ENCODE results near the gene GPR157.
"Not testable (repeated sequence)": the region's sequence is repeated elsewhere in the genome, so short reads cannot be mapped to it uniquely, and the experiment has no call there.

Gene GPR157

GRCh38 chr1:9146156-9146555, 17.3 kb upstream of the GPR157 start:
- DNase-seq (ENCODE audit: low read depth) = no peak

- DNase-seq (ENCODE audit: low read depth) = no peak
These were observed 16.8 kb upstream of the GPR157 start for GRCh38 chr1:9145714-9146113.

GRCh38 chr1:9145021-9145668, 16.2 kb upstream of the GPR157 start:
- peak; percentile 89 for DNase-seq (ENCODE audit: low read depth)

- DNase-seq (ENCODE audit: low read depth) = not testable (repeated sequence)
These were observed 15.6 kb upstream of the GPR157 start for GRCh38 chr1:9144494-9144893.

GRCh38 chr1:9143250-9143649, 14.3 kb upstream of the GPR157 start:
- DNase-seq (ENCODE audit: low read depth) = peak; percentile 62

GRCh38 chr1:9139930-9140329, 11.0 kb upstream of the GPR157 start:
- DNase-seq (ENCODE audit: low read depth) = no peak

- no peak for DNase-seq (ENCODE audit: low read depth)
These were observed 8.0 kb upstream of the GPR157 start for GRCh38 chr1:9136932-9137331.

- DNase-seq (ENCODE audit: low read depth) = no peak
These were observed 6.4 kb upstream of the GPR157 start for GRCh38 chr1:9135073-9135836.

GRCh38 chr1:9133870-9134585, 5.1 kb upstream of the GPR157 start:
- DNase-seq (ENCODE audit: low read depth) = no peak

- peak; percentile 78 for DNase-seq (ENCODE audit: low read depth)
These were observed 552 bp upstream of the GPR157 start for GRCh38 chr1:9129266-9130041.

- DNase-seq (ENCODE audit: low read depth) = peak; percentile 33
These were observed 759 bp downstream of the GPR157 start for GRCh38 chr1:9128166-9128519.

- peak; percentile 11 for DNase-seq (ENCODE audit: low read depth)
These were observed 1.3 kb downstream of the GPR157 start for GRCh38 chr1:9127395-9128165.

GRCh38 chr1:9126511-9126910, 2.4 kb downstream of the GPR157 start:
- DNase-seq (ENCODE audit: low read depth) = no peak

- DNase-seq (ENCODE audit: low read depth) = not testable (repeated sequence)
These were observed 3.1 kb downstream of the GPR157 start for GRCh38 chr1:9125847-9126246.

GRCh38 chr1:9125325-9125724, 3.6 kb downstream of the GPR157 start:
- DNase-seq (ENCODE audit: low read depth) = no peak

- not testable (repeated sequence) for DNase-seq (ENCODE audit: low read depth)
These were observed 4.5 kb downstream of the GPR157 start for GRCh38 chr1:9124389-9124788.

GRCh38 chr1:9123665-9124064, 5.2 kb downstream of the GPR157 start:
- not testable (repeated sequence) for DNase-seq (ENCODE audit: low read depth)

GRCh38 chr1:9121496-9122409, 7.1 kb downstream of the GPR157 start:
- DNase-seq (ENCODE audit: low read depth) = no peak

- no peak for DNase-seq (ENCODE audit: low read depth)
These were observed 8.5 kb downstream of the GPR157 start for GRCh38 chr1:9120312-9120958.

GRCh38 chr1:9119745-9120144, 9.2 kb downstream of the GPR157 start:
- DNase-seq (ENCODE audit: low read depth) = no peak

All from ELR (cell line).